HG02759 (cell line): Measurements from ENCODE around the gene CCNY.

Experiments
- ATAC-seq: cut with Tn5 transposase; IDR thresholded peaks from one replicate; pipeline ENCODE4 v1.9.1; 2021; ENCODE audit warnings: mild to moderate bottlenecking, moderate library complexity; ENCODE audit not compliant: unreplicated experiment

The CCNY gene

GRCh38 chr10:35607475-35608327 is 271.4 kb downstream of the CCNY start:
- ATAC-seq: no peak

GRCh38 chr10:35608328-35608672 is 272.0 kb downstream of the CCNY start:
- ATAC-seq: no peak

- ATAC-seq: no peak
Observed at GRCh38 chr10:35611750-35612149, 275.4 kb downstream of the CCNY start.

- ATAC-seq: no peak
Observed at GRCh38 chr10:35612385-35613106, 276.2 kb downstream of the CCNY start.

GRCh38 chr10:35613107-35613440 is 276.8 kb downstream of the CCNY start:
- ATAC-seq: no peak

GRCh38 chr10:35613597-35614226 is 277.4 kb downstream of the CCNY start:
- ATAC-seq: no peak

GRCh38 chr10:35614312-35614711 is 278.0 kb downstream of the CCNY start:
- ATAC-seq: no peak
